GM12878 (cell line): ENCODE results near the gene LCT. TPM values are rescaled to one million over a fixed set of nuclear protein-coding genes. Genes with fewer than 3 reads are reported as not detected.

Source experiments
- ATAC-seq: fragments of 200-7000 bp; cut with Tn5 transposase; 3 replicates; pipeline ENCODE4 v1.9.1; 2020; ENCODE audit warnings: mild to moderate bottlenecking, moderate library complexity
- BruUV-seq: library from RNA; stranded (reverse); fragments of 400-500 nt; replicated peaks from 2 replicates; lab custom pipeline; 2021; lab: Mats Ljungman, UMichigan
- CTCF ChIA-PET: fragments of 300-600 bp; sonication (Branson Sonifier 250); formaldehyde crosslinking; extraction: SDS; loops from one replicate; lab custom pipeline; 2021; ENCODE audit warnings: inconsistent platforms; lab: Yijun Ruan, JAX
- POLR2A ChIA-PET: fragments of 350-600 bp; formaldehyde crosslinking; extraction: SDS; loops from one replicate; lab custom pipeline; 2021; ENCODE audit warnings: inconsistent platforms; lab: Charles Lee
- RAD21 ChIA-PET: fragments of 300-600 bp; sonication (Branson Sonifier 250); formaldehyde crosslinking; loops from one replicate; lab custom pipeline; 2023; ENCODE audit warnings: antibody characterized with exemption; ENCODE audit not compliant: unreplicated experiment; lab: Charles Lee
- SMC1A ChIA-PET: fragments of 300-600 bp; sonication (Branson Sonifier 250); formaldehyde crosslinking; loops from one replicate; lab custom pipeline; 2023; ENCODE audit not compliant: unreplicated experiment, uncharacterized antibody; lab: Charles Lee
- DNase-seq: peaks from one replicate; pipeline ENCODE4 v3.0.0-alpha.2; 2011; ENCODE audit warnings: low read depth, low spot score
- FAIRE-seq: peaks from 3 replicates; lab custom pipeline; 2011; peaks lifted over from hg19 to GRCh38; lab: Jason Lieb, UNC
- H2AFZ ChIP-seq: 2 replicates; pipeline ENCODE4 v1.6.0; 2011; ENCODE audit warnings: low read depth, low read length, control low read depth; ENCODE audit not compliant: control insufficient read depth
- H3K27ac ChIP-seq: 2 replicates; pipeline ENCODE4 v1.5.1; 2011; ENCODE audit warnings: control low read depth; ENCODE audit not compliant: control insufficient read depth, insufficient read depth
- H3K27me3 ChIP-seq, 2 experiments: replicated peaks in 1 of 2; 2 replicates each; pipeline versions ENCODE4 v1.6.0 to v1.6.1; 2011; ENCODE audit warnings: low read length in 1 of 2; ENCODE audit not compliant: control insufficient read depth in 2 of 2, insufficient read depth in 2 of 2
- H3K36me3 ChIP-seq, 2 experiments: 2 replicates each; pipeline ENCODE4 v1.5.1; 2011; ENCODE audit warnings: low read length in 1 of 2; ENCODE audit not compliant: control insufficient read depth in 2 of 2, insufficient read depth in 2 of 2
- H3K4me1 ChIP-seq: 2 replicates; pipeline ENCODE4 v1.6.1; 2011; ENCODE audit warnings: mild to moderate bottlenecking, low read length, moderate library complexity, mixed read lengths; ENCODE audit not compliant: control insufficient read depth, insufficient read depth
- H3K4me2 ChIP-seq: 2 replicates; pipeline ENCODE4 v1.6.0; 2011; ENCODE audit warnings: control low read depth; ENCODE audit not compliant: control insufficient read depth, insufficient read depth
- H3K4me3 ChIP-seq: fragments of 200-600 bp; sonication (generic); 2 replicates; pipeline ENCODE4 v1.5.1; 2016
- H3K79me2 ChIP-seq: 2 replicates; pipeline ENCODE4 v1.6.0; 2011; ENCODE audit warnings: low read length; ENCODE audit not compliant: control insufficient read depth, insufficient read depth
- H3K9ac ChIP-seq: 2 replicates; pipeline ENCODE4 v1.8.0; 2011; ENCODE audit warnings: low read length, control low read depth, mixed read lengths; ENCODE audit not compliant: control insufficient read depth, insufficient read depth
- H3K9me3 ChIP-seq: replicated peaks from 3 replicates; pipeline ENCODE4 v1.5.1; 2011; ENCODE audit warnings: mild to moderate bottlenecking, low read length; ENCODE audit not compliant: control insufficient read depth, insufficient read depth
- H4K20me1 ChIP-seq: 2 replicates; pipeline ENCODE4 v1.6.0; 2011; ENCODE audit not compliant: control insufficient read depth, insufficient read depth
- BRCA1 ChIP-seq: IDR thresholded peaks from 2 replicates; pipeline ENCODE4 v1.6.1; 2011; ENCODE audit warnings: low read depth, low read length, improper control_type of control experiment
- CBFB ChIP-seq: IDR thresholded peaks from 2 replicates; pipeline ENCODE4 v1.6.1; 2016; ENCODE audit warnings: antibody characterized with exemption, low read depth
- CBX3 ChIP-seq: fragments of 200-600 bp; sonication (generic); IDR thresholded peaks from 2 replicates; pipeline ENCODE4 v1.6.1; 2016; ENCODE audit warnings: low read depth, borderline replicate concordance
- KDM1A ChIP-seq: fragments of 200-600 bp; sonication (generic); IDR thresholded peaks from 2 replicates; pipeline ENCODE4 v1.6.1; 2016; ENCODE audit warnings: borderline replicate concordance
- MTA2 ChIP-seq: fragments of 450-650 bp; IDR thresholded peaks from 2 replicates; pipeline ENCODE4 v1.6.1; 2016; ENCODE audit warnings: low read depth, mild to moderate bottlenecking, moderate library complexity
- POLR2AphosphoS2 ChIP-seq: IDR thresholded peaks from 2 replicates; pipeline ENCODE4 v1.6.1; 2011; ENCODE audit warnings: low read depth, mild to moderate bottlenecking, low read length, improper control_type of control experiment, moderate library complexity
- SMARCA5 ChIP-seq: fragments of 450-650 bp; IDR thresholded peaks from 2 replicates; pipeline ENCODE4 v1.6.1; 2017; ENCODE audit warnings: mild to moderate bottlenecking
- ZNF24 ChIP-seq: fragments of 450-650 bp; IDR thresholded peaks from 2 replicates; pipeline ENCODE4 v1.6.1; 2017; ENCODE audit warnings: antibody characterized with exemption, mild to moderate bottlenecking
- ZNF622 ChIP-seq: fragments of 450-650 bp; IDR thresholded peaks from 2 replicates; pipeline ENCODE4 v1.6.1; 2017; ENCODE audit warnings: mild to moderate bottlenecking, inconsistent platforms
- WGBS: methylation state at CpG from one replicate; pipeline ENCODE4 v1.1.6; 2016; ENCODE audit warnings: low lambda C conversion rate; ENCODE audit not compliant: insufficient replicate concordance, insufficient coverage; ENCODE audit errors: missing lambda C conversion rate; 5-methylcytosine and 5-hydroxymethylcytosine counted together
- in situ Hi-C: fragments of 300-500 bp; cut with MboI; formaldehyde crosslinking; loops from 9 replicates; pipeline ENCODE4 v1.14.3; 2018; ENCODE audit warnings: mixed read lengths
- intact Hi-C: fragments of 100-400 bp; cut with micrococcal nuclease; formaldehyde crosslinking; loops from one replicate; pipeline ENCODE4 v1.14.2; 2022; ENCODE audit not compliant: unreplicated experiment
- polyA plus RNA-seq, 11 experiments: library from polyadenylated mRNA; depleted of rRNA in 4 of 11; unstranded in 6 of 11; stranded (reverse) in 5 of 11; fragments of >200 nt; fragmentation: Nextera tagmentation in 4 of 11; fragmentation: Illumina TruSeq in 1 of 11; extraction: Ambion mirVana in 4 of 11; extraction: Trizol in 1 of 11; gene quantifications; 1 replicate in 1 of 11; 2 replicates in 10 of 11; pipeline versions ENCODE4 v1.2.1 to v1.2.3, GENCODE V29; 2011 to 2016; ENCODE audit warnings: inconsistent platforms in 2 of 11, missing spikeins in 2 of 11, low read depth in 1 of 11
- total RNA-seq, 4 experiments: library from RNA; depleted of rRNA in 3 of 4; stranded (reverse); fragments of >200 nt in 3 of 4; fragmentation: Illumina TruSeq in 1 of 4; extraction: Trizol in 1 of 4; gene quantifications; 2 replicates each; pipeline versions ENCODE4 v1.2.1 to v1.2.3, GENCODE V29; 2013 to 2021
- TF ChIP-seq, protein P1 (sequence below): fragments of 450-650 bp; IDR thresholded peaks from 2 replicates; pipeline ENCODE4 v1.6.1; 2016; ENCODE audit warnings: mild to moderate bottlenecking
- TF ChIP-seq, protein P2 (sequence below): fragments of 450-650 bp; IDR thresholded peaks from 2 replicates; pipeline ENCODE4 v1.6.1; 2017; ENCODE audit warnings: antibody characterized with exemption, mild to moderate bottlenecking, moderate library complexity
- TF ChIP-seq, protein P3 (sequence below): IDR thresholded peaks from 2 replicates; pipeline ENCODE4 v1.6.1; 2011; ENCODE audit warnings: mild to moderate bottlenecking, low read depth, low read length, moderate library complexity; ENCODE audit not compliant: insufficient replicate concordance
- TF ChIP-seq, protein P4 (sequence below): IDR thresholded peaks from 2 replicates; pipeline ENCODE4 v1.6.1; 2012; ENCODE audit warnings: low read depth, low read length, improper control_type of control experiment
- TF ChIP-seq, protein P5 (sequence below): fragments of 150-350 bp; IDR thresholded peaks from 2 replicates; pipeline ENCODE4 v1.6.1; 2016; ENCODE audit warnings: low read depth, low read length

Gene LCT
- total and polyA plus RNA-seq, 10 of the 15 experiments (the other 5 are each of a cell fraction or from before 2014, with no cell fraction given) = 0.02 to 0.09 (median 0.07) TPM; not detected in 3

DNA sequence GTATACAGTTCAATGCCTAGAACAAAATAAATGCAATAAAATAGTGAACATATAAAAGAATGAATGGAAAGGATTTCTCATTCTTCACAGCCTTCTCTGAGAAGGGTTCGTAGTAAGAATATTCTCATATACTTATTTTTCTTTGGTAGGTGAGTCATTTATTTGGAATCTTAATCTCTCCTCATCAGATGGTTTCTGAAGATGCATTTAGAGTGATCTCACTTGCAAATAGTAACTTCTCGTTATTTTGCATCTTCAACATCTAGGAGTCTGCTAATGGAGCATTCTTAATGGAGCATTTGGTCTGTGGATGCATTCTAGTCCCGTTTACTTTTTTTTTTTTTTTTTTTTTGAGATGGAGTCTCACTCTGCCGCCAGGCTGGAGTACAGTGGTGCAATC is 91.4 kb downstream of the LCT start:
- SMC1A ChIA-PET = interaction anchor here (1.0 to 2.0 kb wide), 8 partner anchors 11 to 639 kb away, joined by 3 to 7 read pairs (median 4); no protein-coding TSS in a partner anchor
- no peak for TF ChIP-seq CBFB
- no peak for TF ChIP-seq SMARCA5
- no peak for TF ChIP-seq CBX3
- TF ChIP-seq BRCA1 = no peak
- TF ChIP-seq, protein P1, sequence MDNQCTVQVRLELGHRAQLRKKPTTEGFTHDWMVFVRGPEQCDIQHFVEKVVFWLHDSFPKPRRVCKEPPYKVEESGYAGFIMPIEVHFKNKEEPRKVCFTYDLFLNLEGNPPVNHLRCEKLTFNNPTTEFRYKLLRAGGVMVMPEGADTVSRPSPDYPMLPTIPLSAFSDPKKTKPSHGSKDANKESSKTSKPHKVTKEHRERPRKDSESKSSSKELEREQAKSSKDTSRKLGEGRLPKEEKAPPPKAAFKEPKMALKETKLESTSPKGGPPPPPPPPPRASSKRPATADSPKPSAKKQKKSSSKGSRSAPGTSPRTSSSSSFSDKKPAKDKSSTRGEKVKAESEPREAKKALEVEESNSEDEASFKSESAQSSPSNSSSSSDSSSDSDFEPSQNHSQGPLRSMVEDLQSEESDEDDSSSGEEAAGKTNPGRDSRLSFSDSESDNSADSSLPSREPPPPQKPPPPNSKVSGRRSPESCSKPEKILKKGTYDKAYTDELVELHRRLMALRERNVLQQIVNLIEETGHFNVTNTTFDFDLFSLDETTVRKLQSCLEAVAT = no peak
- TF ChIP-seq POLR2AphosphoS2 = no peak
- no peak for TF ChIP-seq ZNF24
- TF ChIP-seq MTA2 = no peak
- TF ChIP-seq, protein P2, sequence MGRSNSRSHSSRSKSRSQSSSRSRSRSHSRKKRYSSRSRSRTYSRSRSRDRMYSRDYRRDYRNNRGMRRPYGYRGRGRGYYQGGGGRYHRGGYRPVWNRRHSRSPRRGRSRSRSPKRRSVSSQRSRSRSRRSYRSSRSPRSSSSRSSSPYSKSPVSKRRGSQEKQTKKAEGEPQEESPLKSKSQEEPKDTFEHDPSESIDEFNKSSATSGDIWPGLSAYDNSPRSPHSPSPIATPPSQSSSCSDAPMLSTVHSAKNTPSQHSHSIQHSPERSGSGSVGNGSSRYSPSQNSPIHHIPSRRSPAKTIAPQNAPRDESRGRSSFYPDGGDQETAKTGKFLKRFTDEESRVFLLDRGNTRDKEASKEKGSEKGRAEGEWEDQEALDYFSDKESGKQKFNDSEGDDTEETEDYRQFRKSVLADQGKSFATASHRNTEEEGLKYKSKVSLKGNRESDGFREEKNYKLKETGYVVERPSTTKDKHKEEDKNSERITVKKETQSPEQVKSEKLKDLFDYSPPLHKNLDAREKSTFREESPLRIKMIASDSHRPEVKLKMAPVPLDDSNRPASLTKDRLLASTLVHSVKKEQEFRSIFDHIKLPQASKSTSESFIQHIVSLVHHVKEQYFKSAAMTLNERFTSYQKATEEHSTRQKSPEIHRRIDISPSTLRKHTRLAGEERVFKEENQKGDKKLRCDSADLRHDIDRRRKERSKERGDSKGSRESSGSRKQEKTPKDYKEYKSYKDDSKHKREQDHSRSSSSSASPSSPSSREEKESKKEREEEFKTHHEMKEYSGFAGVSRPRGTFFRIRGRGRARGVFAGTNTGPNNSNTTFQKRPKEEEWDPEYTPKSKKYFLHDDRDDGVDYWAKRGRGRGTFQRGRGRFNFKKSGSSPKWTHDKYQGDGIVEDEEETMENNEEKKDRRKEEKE = no peak
- TF ChIP-seq, protein P3, sequence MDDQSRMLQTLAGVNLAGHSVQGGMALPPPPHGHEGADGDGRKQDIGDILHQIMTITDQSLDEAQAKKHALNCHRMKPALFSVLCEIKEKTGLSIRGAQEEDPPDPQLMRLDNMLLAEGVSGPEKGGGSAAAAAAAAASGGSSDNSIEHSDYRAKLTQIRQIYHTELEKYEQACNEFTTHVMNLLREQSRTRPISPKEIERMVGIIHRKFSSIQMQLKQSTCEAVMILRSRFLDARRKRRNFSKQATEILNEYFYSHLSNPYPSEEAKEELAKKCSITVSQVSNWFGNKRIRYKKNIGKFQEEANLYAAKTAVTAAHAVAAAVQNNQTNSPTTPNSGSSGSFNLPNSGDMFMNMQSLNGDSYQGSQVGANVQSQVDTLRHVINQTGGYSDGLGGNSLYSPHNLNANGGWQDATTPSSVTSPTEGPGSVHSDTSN = no peak
- TF ChIP-seq, protein P4, sequence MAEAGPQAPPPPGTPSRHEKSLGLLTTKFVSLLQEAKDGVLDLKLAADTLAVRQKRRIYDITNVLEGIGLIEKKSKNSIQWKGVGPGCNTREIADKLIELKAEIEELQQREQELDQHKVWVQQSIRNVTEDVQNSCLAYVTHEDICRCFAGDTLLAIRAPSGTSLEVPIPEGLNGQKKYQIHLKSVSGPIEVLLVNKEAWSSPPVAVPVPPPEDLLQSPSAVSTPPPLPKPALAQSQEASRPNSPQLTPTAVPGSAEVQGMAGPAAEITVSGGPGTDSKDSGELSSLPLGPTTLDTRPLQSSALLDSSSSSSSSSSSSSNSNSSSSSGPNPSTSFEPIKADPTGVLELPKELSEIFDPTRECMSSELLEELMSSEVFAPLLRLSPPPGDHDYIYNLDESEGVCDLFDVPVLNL = no peak
- TF ChIP-seq KDM1A = no peak
- no peak for TF ChIP-seq ZNF622
- TF ChIP-seq, protein P5, sequence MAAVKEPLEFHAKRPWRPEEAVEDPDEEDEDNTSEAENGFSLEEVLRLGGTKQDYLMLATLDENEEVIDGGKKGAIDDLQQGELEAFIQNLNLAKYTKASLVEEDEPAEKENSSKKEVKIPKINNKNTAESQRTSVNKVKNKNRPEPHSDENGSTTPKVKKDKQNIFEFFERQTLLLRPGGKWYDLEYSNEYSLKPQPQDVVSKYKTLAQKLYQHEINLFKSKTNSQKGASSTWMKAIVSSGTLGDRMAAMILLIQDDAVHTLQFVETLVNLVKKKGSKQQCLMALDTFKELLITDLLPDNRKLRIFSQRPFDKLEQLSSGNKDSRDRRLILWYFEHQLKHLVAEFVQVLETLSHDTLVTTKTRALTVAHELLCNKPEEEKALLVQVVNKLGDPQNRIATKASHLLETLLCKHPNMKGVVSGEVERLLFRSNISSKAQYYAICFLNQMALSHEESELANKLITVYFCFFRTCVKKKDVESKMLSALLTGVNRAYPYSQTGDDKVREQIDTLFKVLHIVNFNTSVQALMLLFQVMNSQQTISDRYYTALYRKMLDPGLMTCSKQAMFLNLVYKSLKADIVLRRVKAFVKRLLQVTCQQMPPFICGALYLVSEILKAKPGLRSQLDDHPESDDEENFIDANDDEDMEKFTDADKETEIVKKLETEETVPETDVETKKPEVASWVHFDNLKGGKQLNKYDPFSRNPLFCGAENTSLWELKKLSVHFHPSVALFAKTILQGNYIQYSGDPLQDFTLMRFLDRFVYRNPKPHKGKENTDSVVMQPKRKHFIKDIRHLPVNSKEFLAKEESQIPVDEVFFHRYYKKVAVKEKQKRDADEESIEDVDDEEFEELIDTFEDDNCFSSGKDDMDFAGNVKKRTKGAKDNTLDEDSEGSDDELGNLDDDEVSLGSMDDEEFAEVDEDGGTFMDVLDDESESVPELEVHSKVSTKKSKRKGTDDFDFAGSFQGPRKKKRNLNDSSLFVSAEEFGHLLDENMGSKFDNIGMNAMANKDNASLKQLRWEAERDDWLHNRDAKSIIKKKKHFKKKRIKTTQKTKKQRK = no peak

More for the DNA sequence above, 91.4 kb downstream of the LCT start:
- Histone ChIP-seq H3K27ac (no peak overlapping the region), H3K36me3 (peaks cover 0 to 25% of the 10 kb centered on the region in 2 experiments; a peak in 3 of 4 replicates), H3K27me3 (no peaks in the 10 kb centered on the region), H3K9ac (no peak overlapping the region), H2AFZ (no peak overlapping the region), H3K4me2 (no peak overlapping the region), H3K9me3 (no peaks in the 10 kb centered on the region), H3K4me1 (0 out of 2 replicates have a peak, but pooled peaks cover 5% of the 10 kb centered on the region), H3K4me3 (no peak overlapping the region), H3K79me2 (peaks cover 57% of the 10 kb centered on the region), H4K20me1 (no peaks in the 10 kb centered on the region)
- no TSS peak for BruUV-seq
- ATAC-seq (no peak), DNase-seq (no peak), FAIRE-seq (no peak)
- intact Hi-C loops (no loop called here), in situ Hi-C loops (no loop called here)
- CTCF ChIA-PET = interaction anchor here (0.7 to 4.7 kb wide), 11 partner anchors 25 to 742 kb away, joined by 3 to 46 read pairs (median 3); no protein-coding TSS in a partner anchor
- 84% methylated on average over 3 of the region's 4 CpGs for WGBS
- POLR2A ChIA-PET = interaction anchor here (0.6 kb wide), 1 partner anchor 17 kb away, joined by 3 read pairs; no protein-coding TSS in a partner anchor
- RAD21 ChIA-PET = interaction anchor here (0.9 to 1.3 kb wide), 3 partner anchors 30 to 757 kb away, joined by 3 to 4 read pairs (median 3); no protein-coding TSS in a partner anchor
